Kasumi-1 (cell line): ENCODE results near the gene GPD1.
"Not testable (repeated sequence)": the region's sequence is repeated elsewhere in the genome, so short reads cannot be mapped to it uniquely, and the experiment has no call there.

Experiments used
- DNase-seq, 2 experiments: peaks; one replicate each; lab custom pipeline; 2025; lab: John Stamatoyannopoulos, UW

Gene GPD1

DNA sequence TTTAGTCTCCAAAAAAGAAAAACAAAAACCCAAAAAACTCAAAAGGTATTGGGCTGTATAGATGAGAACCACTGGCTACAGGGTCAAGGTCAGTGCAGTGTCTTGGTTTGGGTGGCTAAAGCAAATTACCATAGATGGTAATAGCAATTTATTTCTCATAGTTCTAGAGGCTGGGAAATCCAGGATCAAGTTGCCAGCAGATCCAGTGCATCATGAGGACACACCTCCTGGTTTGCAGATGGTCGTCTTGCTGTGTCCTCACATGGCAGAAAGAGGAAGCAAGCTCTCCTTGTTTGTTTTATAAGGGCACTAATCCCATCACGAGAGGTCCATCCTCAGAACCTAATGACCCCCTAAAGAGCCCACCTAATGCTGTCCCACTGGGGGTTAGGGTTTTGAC lies 19.4 kb downstream of the GPD1 start:
- DNase-seq, result peak in 1 of 2 experiments; percentile 10

DNA sequence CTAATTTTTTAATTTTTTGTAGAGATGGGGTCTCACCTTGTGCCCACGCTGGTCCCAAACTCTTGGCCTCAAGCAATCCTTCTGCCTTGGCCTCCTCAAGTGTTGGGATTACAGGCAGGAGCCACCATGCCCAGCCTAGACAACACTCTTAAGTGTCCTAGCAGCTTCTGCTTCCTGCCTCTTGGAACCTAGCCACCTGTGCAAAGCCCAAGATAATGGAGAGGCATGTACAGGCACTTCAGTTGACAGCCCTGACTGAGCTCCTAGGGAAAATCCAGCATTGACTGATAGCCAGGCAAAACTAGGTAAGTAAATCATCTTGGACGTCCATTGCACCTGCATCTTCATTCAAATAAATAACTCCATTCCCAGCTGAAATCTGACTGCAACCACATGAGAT lies 23.7 kb downstream of the GPD1 start:
- DNase-seq, result no peak

- no peak for DNase-seq
Observed at GRCh38 chr12:50129290-50129689, 25.5 kb downstream of the GPD1 start.

DNA sequence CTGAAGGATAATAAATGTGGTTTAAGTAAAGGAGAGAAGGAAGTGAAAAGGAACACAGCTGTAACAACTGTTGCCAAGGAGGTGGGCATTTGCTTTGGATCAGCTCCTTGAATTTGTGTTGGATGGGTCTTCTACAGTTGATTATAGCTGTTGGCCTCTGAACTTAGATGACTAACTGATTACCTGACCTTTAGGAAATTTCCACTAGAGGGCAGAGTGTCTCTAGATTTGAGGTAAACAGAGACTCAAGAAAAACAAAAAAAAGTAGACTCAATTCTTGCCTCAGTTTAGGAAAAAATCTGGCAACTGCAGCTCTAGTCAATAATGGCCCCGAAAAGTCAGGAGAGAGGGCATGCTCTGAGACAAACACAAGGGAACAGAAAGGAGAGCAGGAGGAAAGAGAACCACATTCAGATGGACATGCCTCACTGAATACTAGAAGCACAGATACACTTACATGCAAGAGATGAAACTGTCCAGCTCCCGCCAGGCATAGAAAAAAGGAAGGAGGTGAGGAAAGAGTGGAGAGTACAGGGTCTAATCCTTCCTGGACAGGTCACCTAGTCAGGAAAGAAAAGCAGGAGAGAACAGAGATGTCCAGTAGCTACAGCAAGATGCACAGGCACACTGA lies 28.8 kb downstream of the GPD1 start:
- no peak for DNase-seq

GRCh38 chr12:50142993-50143392 lies 39.2 kb downstream of the GPD1 start:
- no peak for DNase-seq

DNA sequence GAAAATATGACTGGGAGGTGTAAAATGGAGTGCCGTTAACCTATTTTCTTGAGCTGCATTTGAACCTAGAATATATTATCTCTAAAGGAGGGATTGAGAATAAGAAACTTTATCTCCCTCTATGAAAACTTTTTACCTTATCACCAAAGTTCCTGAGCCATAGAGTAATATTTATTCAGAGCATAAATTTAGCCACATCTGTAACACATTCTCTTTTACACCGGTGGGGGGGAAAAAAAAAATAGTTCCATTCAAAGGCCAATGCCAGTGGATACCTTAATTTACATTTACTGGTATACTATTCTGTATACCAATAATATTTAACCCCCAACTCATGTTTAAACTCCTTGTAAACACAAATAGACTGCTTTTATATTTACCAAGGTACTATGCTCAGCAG lies 41.6 kb downstream of the GPD1 start:
- DNase-seq, result no peak

- DNase-seq, result no peak
Observed at GRCh38 chr12:50147281-50147680, 43.5 kb downstream of the GPD1 start.

GRCh38 chr12:50148011-50148410 lies 44.2 kb downstream of the GPD1 start:
- not testable (repeated sequence) for DNase-seq

GRCh38 chr12:50149311-50149710 lies 45.5 kb downstream of the GPD1 start:
- no peak for DNase-seq

- no peak for DNase-seq
Observed at GRCh38 chr12:50151047-50151687, 47.4 kb downstream of the GPD1 start.

- DNase-seq, result not testable (repeated sequence)
Observed at GRCh38 chr12:50154947-50155346, 51.1 kb downstream of the GPD1 start.

GRCh38 chr12:50156641-50157040 lies 52.8 kb downstream of the GPD1 start:
- DNase-seq, result no peak

- DNase-seq, result no peak
Observed at GRCh38 chr12:50157259-50157658, 53.5 kb downstream of the GPD1 start.

DNA sequence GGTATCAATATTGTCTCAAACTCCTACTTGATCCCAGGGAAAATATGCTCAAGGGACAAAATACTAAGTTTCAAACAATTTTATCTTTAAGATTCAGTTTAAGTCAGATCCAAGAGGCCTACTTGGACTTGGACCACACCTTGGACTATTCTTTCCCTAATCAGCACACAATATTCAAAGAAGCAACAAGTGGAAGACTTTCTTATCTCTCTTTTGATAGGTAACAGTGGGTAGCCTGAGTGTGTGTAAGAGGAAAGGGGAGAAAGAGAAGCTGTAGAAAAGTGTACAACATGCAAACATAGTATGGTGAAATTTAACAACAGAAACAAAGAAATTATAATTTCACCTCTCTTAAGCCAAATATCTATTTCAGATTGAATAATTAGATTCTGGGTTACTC lies 56.8 kb downstream of the GPD1 start:
- no peak for DNase-seq
